Measurements from ENCODE around the gene ELP4. TPM values are rescaled to one million over a fixed set of nuclear protein-coding genes. Genes with fewer than 3 reads are reported as not detected.
"Not testable (repeated sequence)": the region's sequence is repeated elsewhere in the genome, so short reads cannot be mapped to it uniquely, and the experiment has no call there.

Gene ELP4
- total RNA-seq, 2 donors from 2014 or later = 21.5 to 23.0 TPM

- intact Hi-C loops (cut with DNase I) = no loop called here
- WGBS = 52% methylated on average over 2 of the region's 2 CpGs
- TF ChIP-seq CTCF (IDR thresholded peaks at IDR 0.05) (no peak), POLR2A (IDR thresholded peaks at IDR 0.05) (no peak), POLR2AphosphoS5 (IDR thresholded peaks at IDR 0.05) (no peak)
These were observed 180.9 kb downstream of the ELP4 start for GRCh38 chr11:31690516-31690915.

GRCh38 chr11:31692466-31692865, 182.9 kb downstream of the ELP4 start:
- no peaks in the 10 kb centered on the region for H3K4me1 ChIP-seq (replicated peaks)
- intact Hi-C loops (cut with DNase I) = no loop called here
- no peak for TF ChIP-seq POLR2A (IDR thresholded peaks at IDR 0.05)
- TF ChIP-seq POLR2AphosphoS5 (IDR thresholded peaks at IDR 0.05) = no peak
- TF ChIP-seq CTCF (IDR thresholded peaks at IDR 0.05) = no peak
- no peak overlapping the region for H3K4me3 ChIP-seq
- H3K9me3 ChIP-seq = no peaks in the 10 kb centered on the region
- H3K27ac ChIP-seq = no peak overlapping the region
- H3K27me3 ChIP-seq (replicated peaks; ENCODE audit: insufficient read depth) = no peaks in the 10 kb centered on the region
- DNase-seq (ENCODE audit: low spot score) = no peak
- 86% methylated on average over 2 of the region's 2 CpGs for WGBS
- no peaks in the 10 kb centered on the region for H3K36me3 ChIP-seq

More at GRCh38 chr11:31690516-31690915, 180.9 kb downstream of the ELP4 start:
- Histone ChIP-seq H3K4me1 (replicated peaks) (no peaks in the 10 kb centered on the region), H3K36me3 (no peaks in the 10 kb centered on the region), H3K27ac (no peak overlapping the region), H3K4me3 (no peak overlapping the region), H3K9me3 (no peaks in the 10 kb centered on the region), H3K27me3 (replicated peaks; ENCODE audit: insufficient read depth) (no peaks in the 10 kb centered on the region)
- no peak for DNase-seq (ENCODE audit: low spot score)

GRCh38 chr11:31697049-31697448, 187.5 kb downstream of the ELP4 start:
- H3K4me1 ChIP-seq (replicated peaks); H3K27ac ChIP-seq; H3K9me3 ChIP-seq; DNase-seq (ENCODE audit: low spot score); intact Hi-C loops (cut with DNase I); H3K27me3 ChIP-seq (replicated peaks; ENCODE audit: insufficient read depth); H3K36me3 ChIP-seq; H3K4me3 ChIP-seq: not testable (repeated sequence)
- 100% methylated on average over 1 of the region's 1 CpG for WGBS

- Histone ChIP-seq H3K4me1 (replicated peaks) (no peaks in the 10 kb centered on the region), H3K27me3 (replicated peaks; ENCODE audit: insufficient read depth) (no peaks in the 10 kb centered on the region), H3K36me3 (no peaks in the 10 kb centered on the region), H3K4me3 (no peak overlapping the region), H3K27ac (no peak overlapping the region), H3K9me3 (no peaks in the 10 kb centered on the region)
- no peak for DNase-seq (ENCODE audit: low spot score)
- intact Hi-C loops (cut with DNase I) = no loop called here
- WGBS = 100% methylated on average over 1 of the region's 1 CpG
- TF ChIP-seq CTCF (IDR thresholded peaks at IDR 0.05) = no peak
- no peak for TF ChIP-seq POLR2A (IDR thresholded peaks at IDR 0.05)
- no peak for TF ChIP-seq POLR2AphosphoS5 (IDR thresholded peaks at IDR 0.05)
These were observed 189.5 kb downstream of the ELP4 start for GRCh38 chr11:31699066-31699465.

GRCh38 chr11:31702966-31703365, 193.4 kb downstream of the ELP4 start:
- intact Hi-C loops (cut with DNase I) = no loop called here
- Histone ChIP-seq H3K27ac (no peak overlapping the region), H3K36me3 (no peaks in the 10 kb centered on the region), H3K27me3 (replicated peaks; ENCODE audit: insufficient read depth) (no peaks in the 10 kb centered on the region), H3K4me1 (replicated peaks) (no peaks in the 10 kb centered on the region), H3K4me3 (no peak overlapping the region), H3K9me3 (no peaks in the 10 kb centered on the region)
- WGBS = 75% methylated on average over 1 of the region's 1 CpG
- DNase-seq (ENCODE audit: low spot score) = no peak
- no peak for TF ChIP-seq CTCF (IDR thresholded peaks at IDR 0.05)
- TF ChIP-seq POLR2A (IDR thresholded peaks at IDR 0.05) = no peak
